DND-41 (cell line): ENCODE measurements around the gene HADHA.

Experiments used
- CTCF ChIP-seq: IDR thresholded peaks from 2 replicates; pipeline ENCODE4 v1.5.1; 2012; ENCODE audit warnings: borderline replicate concordance, low read length, moderate library complexity, mild to moderate bottlenecking; ENCODE audit not compliant: poor library complexity, severe bottlenecking; ENCODE audit errors: extremely low read depth
- EZH2 ChIP-seq: IDR thresholded peaks from 3 replicates; pipeline ENCODE4 v1.6.1; 2012; ENCODE audit warnings: borderline replicate concordance, low read depth, mild to moderate bottlenecking, moderate library complexity, low read length, inconsistent platforms; ENCODE audit not compliant: severe bottlenecking

- TF ChIP-seq CTCF (peak; percentile 35), EZH2 (no peak)
Observed at GRCh38 chr2:26235089-26235488, 9.3 kb downstream of the HADHA start.
